GM10847 (cell line): ENCODE results near the gene CPT1B.
A peak's percentile ranks its signal among the peaks of the same experiment; 100 is the strongest.

Source experiments
- POLR2A ChIP-seq: IDR thresholded peaks from 2 replicates; pipeline ENCODE4 v1.6.1; 2011; ENCODE audit not compliant: insufficient read length; ENCODE audit errors: extremely low read depth

Gene CPT1B

DNA sequence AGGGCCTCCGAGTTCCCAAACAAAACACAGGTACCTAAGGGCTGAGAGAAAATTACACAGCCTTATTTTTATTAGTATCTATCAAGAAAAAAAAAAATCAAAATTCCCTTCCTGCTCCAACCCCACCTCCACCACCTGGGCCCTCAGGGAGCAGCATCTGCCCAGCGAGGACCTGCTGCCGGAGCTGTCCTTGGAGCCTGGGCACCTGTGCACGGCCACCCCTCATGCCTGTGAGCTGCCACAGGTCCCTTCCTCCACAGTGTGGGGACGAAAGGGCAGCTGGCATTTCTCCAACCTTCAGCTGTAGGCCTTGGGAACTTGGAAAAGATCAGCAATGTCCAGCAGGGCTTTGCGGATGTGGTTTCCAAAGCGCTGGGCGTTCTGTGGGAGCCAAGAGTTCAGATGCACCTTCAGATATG lies 9.2 kb downstream of the CPT1B start:
- TF ChIP-seq POLR2A = no peak

DNA sequence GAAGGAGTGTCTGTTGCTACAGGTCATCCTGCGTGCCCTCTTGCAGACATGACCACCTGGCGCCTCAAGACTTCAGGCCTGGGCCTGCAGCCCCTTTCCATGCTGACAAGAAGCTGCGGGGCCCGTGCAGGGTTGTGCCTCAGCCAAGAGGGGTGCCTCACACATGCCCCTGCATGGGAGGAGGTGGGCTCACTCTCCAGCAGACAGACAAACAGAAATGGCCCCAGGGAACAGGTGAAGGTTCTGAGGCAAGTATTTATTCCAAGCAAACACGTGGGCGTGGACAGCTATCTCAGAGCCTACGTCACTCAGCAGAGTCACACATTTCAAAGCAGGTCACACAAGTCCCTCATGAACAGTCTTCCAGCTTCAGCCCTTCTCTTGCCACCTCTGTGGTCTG lies 9.6 kb downstream of the CPT1B start:
- no peak for TF ChIP-seq POLR2A

DNA sequence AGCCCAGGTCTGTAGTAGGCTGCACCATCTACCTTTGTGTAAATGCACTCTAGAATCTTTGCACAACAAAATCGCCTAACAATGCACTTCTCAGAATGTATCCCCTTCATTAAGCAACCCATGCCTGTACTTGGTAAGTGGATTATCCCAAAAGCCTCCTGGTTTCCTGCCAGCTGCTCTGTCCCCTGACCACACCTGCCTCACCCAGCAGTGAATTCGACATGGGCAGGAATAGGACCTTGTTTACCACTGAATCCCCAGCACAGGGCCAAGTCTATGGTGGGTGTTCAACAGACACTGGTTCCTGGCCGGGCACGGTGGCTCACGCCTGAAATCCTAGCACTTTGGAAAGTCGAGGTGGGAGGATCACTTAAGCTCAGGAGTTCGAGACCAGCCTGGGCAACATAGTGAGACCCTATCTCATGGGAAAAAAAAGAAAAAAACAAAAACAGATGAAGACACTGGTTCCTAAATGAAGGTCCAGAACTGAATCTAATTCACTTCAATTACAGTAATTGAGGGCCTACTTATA lies 10.4 kb downstream of the CPT1B start:
- no peak for TF ChIP-seq POLR2A

DNA sequence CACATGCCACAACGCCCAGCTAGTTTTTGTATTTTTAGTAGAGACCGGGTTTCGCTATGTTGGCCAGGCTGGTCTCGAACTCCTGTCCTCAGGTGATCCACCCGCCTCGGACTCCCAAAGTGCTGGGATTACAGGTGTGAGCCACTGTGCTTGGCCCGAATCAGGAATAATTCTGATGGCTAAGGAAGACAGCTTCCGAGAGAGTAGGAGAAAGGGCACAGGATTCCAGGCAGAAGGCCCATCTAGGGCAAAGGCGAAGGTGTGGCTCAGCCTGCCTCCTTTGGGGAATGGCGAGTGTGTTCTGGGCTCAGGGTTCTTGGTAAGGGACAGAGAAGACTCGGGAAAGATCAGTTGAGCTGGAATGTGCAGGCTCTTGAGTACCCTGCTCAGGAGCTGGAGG lies 13.9 kb downstream of the CPT1B start:
- TF ChIP-seq POLR2A = no peak

DNA sequence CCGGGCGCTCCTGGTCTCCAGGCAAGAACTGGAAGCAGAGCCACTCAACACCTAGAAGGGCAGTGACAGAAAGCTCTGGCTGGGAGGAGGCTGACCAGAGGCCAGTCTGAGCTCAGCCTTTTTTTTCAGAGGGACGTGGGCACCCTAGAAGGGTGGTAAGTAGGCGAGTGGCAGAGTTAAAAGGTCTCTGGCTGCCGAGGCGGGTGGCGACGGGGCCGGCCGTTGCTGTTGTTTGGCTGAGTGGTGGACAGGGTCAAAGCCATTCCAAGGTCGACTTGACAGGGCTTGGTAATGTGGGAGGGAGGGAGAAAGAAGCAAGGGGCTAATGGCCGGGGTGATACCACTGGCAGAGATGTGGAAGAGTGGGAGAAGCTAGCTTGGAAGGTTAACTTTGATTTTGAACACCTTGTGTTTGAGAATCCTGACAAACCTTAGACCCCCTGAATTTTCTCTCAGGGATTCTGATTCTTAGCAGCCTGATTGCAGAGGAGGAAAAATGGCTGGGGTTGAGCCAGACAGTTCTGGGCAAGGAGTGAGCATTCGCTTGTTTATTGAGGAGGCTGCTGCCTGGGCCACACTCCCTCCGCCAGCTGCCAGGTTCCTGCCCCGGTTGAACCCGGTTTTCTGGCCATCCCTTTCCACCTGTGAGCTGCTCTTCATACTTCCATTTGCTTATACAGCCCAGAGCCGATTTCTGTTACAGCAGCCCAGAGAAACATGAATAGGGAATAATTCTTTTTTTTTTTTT lies 14.6 kb downstream of the CPT1B start:
- no peak for TF ChIP-seq POLR2A

DNA sequence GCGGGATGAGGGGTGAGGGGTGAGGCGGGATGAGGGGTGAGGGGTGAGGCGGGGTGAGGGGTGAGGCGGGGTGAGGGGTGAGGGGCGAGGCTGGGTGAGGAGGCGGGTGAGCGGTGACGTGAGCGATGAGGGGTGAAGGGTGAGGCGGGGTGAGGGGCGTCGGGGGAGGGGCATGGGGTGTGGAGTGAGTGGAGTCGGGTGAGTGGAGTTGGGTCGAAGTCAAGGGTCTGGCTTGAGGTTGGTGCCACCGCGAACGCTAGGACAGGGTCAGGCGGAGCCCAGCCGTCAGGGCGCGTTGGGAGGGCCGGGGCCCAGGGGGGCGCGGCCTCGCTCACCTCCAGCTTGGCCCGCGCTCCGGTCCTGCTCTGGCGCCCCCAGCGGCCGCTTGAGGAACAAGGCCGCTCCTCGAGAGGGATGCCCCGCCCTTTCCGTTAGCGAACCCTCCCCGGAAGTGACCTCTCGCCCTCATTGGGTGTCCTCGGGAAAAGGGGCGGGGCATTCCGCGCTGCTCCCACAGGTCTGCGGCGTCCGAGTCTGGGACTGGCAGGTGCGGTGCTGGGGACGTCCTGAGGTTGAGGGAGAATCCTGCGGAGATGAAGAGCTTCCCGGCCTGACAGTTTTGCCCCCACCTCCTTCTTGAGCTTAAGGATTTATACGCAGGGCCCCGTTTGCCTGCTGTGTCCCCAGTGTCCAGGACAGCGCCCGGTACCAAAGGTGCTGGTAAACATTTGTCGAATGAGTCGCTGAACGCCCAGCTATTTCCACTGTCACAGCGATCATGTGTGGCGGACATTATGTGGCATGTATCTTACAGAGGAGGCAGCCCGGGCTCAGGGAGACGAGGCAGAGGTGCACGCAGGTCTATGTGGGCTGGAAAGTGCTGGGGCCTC lies 15.5 kb downstream of the CPT1B start, which contains the start of gene SYCE3:
Gene SYCE3 (minus strand): TSS at position 397 of the 890 bp plus-strand sequence. CDS start 6,514 bp downstream, outside the sequence.
- TF ChIP-seq POLR2A = peak; percentile 62

DNA sequence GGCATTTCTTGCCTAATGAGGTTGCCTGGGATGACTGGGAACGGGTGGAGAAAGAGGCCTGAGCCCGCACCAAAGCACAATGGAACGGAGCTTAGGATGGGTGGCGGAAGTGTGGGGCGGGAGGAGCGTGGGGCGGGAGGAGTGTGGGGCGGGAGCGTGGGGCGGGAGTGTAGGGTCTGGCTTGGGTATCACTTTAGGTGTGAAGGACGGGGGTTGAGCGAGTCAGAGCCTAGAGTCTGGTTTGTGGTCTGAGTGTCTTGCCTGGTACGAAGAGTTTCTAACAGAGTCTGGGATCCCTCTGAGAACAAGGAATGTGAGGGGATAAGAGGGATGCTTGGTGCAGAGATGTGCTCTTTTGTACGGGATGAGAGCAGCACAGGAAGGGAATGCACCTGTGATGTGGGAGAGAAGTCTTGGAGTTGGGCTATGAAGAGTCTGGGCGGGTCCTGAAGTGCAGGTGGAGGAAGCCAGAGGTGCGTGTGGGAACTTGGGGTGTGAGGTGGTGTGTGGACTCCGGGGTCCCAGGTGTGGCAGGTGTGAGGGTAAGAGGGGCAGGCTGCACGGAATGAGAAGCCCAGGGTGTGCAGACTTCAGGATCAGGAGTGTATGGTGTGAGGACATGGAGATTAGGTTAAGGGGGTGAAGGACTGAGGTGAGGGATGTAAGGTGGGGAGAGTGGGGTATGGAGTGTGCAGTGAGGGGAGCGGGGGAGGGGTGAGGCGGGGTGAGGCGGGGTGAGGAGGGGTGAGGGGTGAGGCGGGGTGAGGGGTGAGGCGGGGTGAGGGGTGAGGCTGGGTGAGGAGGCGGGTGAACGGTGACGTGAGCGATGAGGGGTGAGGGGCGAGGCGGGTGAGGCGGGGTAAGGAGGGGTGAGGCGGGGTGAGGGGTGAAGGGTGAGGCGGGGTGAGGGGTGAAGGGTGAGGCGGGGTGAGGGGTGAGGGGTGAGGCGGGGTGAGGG lies 16.5 kb downstream of the CPT1B start:
- TF ChIP-seq POLR2A = no peak

DNA sequence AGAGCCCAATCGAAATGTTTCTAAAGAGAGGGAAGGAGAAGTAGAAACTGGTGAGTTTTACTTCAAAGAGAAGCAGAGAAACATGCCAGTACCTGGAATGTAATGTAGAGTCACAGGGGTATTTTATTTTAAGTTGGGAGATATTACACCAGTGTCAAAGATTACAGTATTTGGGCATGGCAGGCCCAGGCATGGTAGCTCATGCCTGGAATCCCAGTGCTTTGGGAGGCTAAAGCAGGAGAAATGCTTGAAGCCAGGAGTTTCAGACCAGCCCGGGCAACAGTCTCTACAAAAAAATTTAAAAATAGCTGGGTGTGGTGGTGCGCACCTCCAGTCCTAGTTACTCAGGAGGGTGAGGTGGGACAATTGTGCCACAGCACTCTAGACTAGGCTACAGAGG lies 18.2 kb downstream of the CPT1B start:
- TF ChIP-seq POLR2A = no peak

DNA sequence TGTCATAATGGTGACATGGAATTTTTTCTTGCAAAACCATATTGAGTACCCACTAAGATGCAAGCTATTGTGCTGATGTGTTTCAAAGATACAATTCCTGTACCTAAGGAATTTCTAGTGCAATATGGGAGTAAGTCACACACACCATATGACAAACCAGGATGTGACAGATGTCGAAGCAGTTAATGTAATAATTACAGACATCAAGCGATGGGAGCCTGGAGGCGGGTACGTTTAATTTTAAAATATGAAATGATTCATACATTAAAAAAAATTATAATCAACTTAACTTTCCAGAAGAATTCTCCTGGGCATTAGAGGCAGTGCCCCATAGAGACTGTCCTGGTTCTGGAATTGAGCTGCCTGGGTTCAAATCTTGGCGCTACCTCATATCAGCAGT lies 21.5 kb downstream of the CPT1B start:
- TF ChIP-seq POLR2A = no peak

DNA sequence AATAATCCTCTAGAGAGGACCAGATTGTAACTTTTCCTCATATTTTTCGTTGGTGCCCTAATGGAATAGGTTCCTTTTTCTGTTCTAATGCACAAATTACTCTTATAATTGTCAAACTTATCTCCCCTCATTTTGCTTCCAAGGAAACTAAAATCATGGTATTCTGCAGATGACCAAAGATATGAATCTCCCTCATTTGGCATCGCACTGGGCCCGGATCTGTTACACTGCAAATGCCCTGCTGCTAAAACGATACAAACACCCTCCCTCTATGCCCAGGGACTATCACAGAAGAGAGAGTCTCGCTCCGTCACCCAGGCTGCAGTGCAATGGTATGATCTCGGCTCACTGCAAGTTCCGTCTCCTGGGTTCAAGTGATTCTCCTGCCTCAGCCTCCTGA lies 24.9 kb downstream of the CPT1B start:
- no peak for TF ChIP-seq POLR2A

DNA sequence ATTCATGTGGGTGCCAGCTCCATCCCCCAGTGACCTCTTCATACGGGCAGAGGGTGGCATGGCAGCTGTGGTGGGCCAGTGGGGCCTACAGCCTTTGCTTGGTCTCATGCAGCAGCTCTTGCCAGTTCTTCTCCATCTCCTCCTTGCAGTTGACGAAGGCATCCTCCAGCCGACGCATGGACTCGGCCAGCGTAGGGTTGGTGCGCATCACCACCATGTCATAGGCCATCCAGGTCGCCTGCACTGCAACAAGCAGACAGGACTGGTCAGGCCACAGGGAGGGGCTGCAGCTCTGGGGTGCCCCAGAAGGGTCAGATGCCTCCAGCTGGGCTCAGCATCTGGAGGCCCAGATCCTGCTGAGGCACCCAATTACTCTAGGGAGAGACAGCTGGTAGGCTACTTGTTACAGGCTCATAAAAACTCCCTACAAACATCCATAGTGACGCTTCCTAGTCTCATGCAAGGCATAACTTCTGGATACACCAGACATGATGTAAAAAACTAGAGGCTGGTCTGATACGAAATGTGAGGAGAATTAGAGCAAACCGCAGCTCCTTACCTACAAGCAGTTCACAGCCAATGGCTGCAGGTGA lies 27.0 kb downstream of the CPT1B start:
- TF ChIP-seq POLR2A = no peak

DNA sequence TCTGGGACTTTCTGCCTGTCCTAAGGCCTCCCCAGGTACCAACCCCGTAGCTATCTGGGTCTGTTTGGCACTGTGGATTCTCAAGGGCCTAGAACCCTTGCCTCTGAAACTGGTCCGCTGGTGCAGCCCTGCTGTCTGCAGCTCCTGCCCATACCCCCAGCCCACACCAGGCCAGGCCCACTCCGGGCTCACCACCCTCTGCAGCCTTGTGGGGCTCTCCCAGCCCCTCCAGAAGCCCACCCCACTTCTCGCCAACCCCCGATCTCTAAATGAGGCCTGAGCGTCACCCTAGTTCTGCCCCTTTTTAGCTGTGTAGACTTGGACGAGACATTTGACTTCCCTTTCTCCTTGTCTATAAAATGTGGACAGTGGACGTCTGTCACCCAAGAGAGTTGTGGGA lies 27.8 kb downstream of the CPT1B start:
- no peak for TF ChIP-seq POLR2A

DNA sequence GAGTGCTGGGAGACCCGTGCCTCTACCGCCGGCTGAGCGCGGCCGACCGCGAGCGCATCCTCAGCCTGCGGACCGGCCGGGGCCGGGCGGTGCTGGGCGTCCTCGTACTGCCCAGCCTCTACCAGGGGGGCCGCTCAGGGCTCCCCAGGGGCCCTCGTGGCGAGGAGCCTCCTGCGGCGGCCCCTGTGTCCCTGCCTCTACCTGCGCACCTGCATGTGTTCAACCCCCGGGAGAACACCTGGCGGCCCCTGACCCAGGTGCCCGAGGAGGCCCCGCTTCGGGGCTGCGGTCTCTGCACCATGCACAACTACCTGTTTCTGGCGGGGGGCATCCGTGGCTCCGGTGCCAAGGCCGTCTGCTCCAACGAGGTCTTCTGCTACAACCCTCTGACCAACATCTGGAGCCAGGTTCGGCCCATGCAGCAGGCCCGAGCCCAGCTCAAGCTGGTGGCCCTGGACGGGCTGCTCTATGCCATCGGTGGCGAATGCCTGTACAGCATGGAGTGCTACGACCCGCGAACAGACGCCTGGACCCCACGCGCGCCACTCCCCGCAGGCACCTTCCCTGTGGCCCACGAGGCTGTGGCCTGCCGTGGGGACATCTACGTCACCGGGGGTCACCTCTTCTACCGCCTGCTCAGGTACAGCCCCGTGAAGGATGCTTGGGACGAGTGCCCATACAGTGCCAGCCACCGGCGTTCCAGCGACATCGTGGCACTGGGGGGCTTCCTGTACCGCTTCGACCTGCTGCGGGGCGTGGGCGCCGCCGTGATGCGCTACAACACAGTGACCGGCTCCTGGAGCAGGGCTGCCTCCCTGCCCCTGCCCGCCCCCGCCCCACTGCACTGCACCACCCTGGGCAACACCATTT lies 29.1 kb downstream of the CPT1B start:
- no peak for TF ChIP-seq POLR2A
